Uterine smooth muscle cell (primary cell): ENCODE results near the gene TOB2. TPM values are rescaled to one million over a fixed set of nuclear protein-coding genes. Genes with fewer than 3 reads are reported as not detected.

ENCODE experiments used
- total RNA-seq: library from RNA; depleted of rRNA; stranded (reverse); fragments of >200 nt; gene quantifications from 2 replicates; pipeline ENCODE4 v1.2.3, GENCODE V29; 2014

TOB2 gene
- 13.4 and 19.0 TPM in 2 replicates for total RNA-seq

GRCh38 chr22:41446639-41447434 is at the start of gene TOB2:
Gene TOB2 (minus strand): TSS chr22:41446801. CDS start chr22:41437345, 9,456 bp downstream.

GRCh38 chr22:41468381-41469217 is 22.0 kb upstream of the TOB2 start, which contains the start of the genes ACO2 and PHF5A:
Gene ACO2 (plus strand): TSS chr22:41469117. CDS start chr22:41469147, 30 bp downstream.
Gene PHF5A (minus strand): TSS chr22:41468692. CDS start chr22:41468653, 39 bp downstream.

Other genes starting within 250 kb of the TOB2 start
- 21.1 and 28.9 TPM in 2 replicates for gene L3MBTL2, start 241.5 kb downstream of the TOB2 start, total RNA-seq
- gene CHADL, start 205.9 kb downstream of the TOB2 start, total RNA-seq: 0.33 and 1.4 TPM in 2 replicates
- 48.1 and 116 TPM in 2 replicates for gene RANGAP1, start 160.6 kb downstream of the TOB2 start, total RNA-seq
- gene ZC3H7B, start 145.3 kb downstream of the TOB2 start, total RNA-seq: 38.8 and 44.1 TPM in 2 replicates
- 15.1 and 15.4 TPM in 2 replicates for gene TEF, start 64.9 kb downstream of the TOB2 start, total RNA-seq
- 58.5 and 86.0 TPM in 2 replicates for gene PHF5A, start 21.9 kb upstream of the TOB2 start, total RNA-seq
- gene ACO2, start 22.3 kb upstream of the TOB2 start, total RNA-seq: 80.8 and 84.9 TPM in 2 replicates
- gene POLR3H, start 97.7 kb upstream of the TOB2 start, total RNA-seq: 15.5 and 19.3 TPM in 2 replicates
- gene CSDC2, start 114.2 kb upstream of the TOB2 start, total RNA-seq: 1.4 and 2.7 TPM in 2 replicates
- gene PMM1, start 143.0 kb upstream of the TOB2 start, total RNA-seq: 34.9 and 36.0 TPM in 2 replicates
- gene DESI1, start 174.2 kb upstream of the TOB2 start, total RNA-seq: 9.5 and 12.2 TPM in 2 replicates
- gene XRCC6, start 174.5 kb upstream of the TOB2 start, total RNA-seq: 344 and 555 TPM in 2 replicates
- 86.2 and 88.6 TPM in 2 replicates for gene SNU13, start 242.1 kb upstream of the TOB2 start, total RNA-seq